ENCODE measurements around the gene STXBP1.

Gene STXBP1

DNA sequence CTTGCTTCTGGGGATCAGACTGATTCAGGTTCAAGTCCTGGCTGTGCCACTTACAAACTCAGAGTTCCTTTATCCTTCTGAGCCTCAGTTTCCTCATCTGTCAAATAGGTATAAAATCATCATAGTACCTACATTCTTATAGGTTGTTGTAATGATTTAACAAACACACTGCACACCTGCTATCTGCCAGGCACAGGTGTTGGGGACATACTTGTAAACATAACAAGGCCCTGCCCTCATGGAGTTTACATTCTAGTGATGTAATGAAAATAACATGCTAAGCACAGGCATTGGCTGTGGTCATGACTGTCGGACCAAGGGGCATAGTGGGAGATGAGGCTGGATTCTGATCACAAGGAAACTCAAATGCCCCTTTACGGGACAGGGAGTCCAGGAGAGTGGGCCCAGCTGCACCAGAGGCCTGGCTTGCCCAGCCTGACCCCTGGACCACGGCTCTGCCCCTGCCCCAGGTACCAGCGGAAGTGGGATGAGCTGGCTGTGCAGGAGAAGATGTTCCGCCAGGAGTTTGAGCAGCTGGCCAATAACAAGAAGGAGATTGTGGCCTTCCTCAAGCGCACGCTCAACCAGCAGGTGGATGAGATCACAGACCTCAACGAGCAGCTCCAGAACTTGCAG, 97.0 kb downstream of the STXBP1 start:
- H3K27me3 ChIP-seq (ENCODE audit: control insufficient read depth, insufficient read depth, low read length), result no peaks in the 10 kb centered on the region
- no peaks in the 10 kb centered on the region for H3K36me3 ChIP-seq (ENCODE audit: control insufficient read depth, insufficient read depth, low read length)
- no peak overlapping the region for H3K9ac ChIP-seq (ENCODE audit: low read length)
- no peak overlapping the region for H3K4me3 ChIP-seq (ENCODE audit: low read length)
- H3K9me3 ChIP-seq (ENCODE audit: control insufficient read depth, low read length), result no peaks in the 10 kb centered on the region
- H3K4me1 ChIP-seq (ENCODE audit: control insufficient read depth, insufficient read depth, low read length), result peaks cover 10% of the 10 kb centered on the region

DNA sequence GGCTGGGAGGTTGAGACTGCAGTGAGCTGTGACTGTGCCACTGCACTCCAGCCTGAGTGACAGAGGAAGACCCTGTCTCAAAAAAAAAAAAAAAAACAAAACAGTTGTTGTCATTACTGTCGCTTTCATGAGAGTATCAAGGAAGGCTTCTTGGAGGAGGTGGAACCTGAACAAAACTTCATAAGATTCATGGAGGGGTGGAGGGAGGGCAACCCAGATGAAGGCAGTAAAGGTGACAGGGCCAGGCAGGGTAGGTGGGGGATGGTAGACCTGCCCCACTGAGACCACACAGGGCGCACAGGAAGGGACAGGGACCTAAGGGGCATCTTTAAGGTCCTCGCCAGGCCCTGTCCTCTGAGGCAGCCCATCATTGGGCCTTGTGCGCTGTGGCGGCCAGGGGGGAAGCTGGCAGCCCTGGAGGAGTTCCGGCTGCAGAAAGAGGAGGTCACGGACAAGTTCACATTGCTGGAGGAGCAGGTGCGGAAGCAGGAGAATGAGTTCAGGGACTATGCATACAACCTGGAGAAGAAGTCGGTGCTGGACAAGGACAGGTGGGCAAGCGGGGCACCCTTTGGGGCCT, 98.2 kb downstream of the STXBP1 start:
- Histone ChIP-seq H3K9ac (ENCODE audit: low read length) (no peak overlapping the region), H3K4me1 (ENCODE audit: control insufficient read depth, insufficient read depth, low read length) (peaks cover 10% of the 10 kb centered on the region), H3K4me3 (ENCODE audit: low read length) (no peak overlapping the region), H3K27me3 (ENCODE audit: control insufficient read depth, insufficient read depth, low read length) (no peaks in the 10 kb centered on the region), H3K9me3 (ENCODE audit: control insufficient read depth, low read length) (no peaks in the 10 kb centered on the region), H3K36me3 (ENCODE audit: control insufficient read depth, insufficient read depth, low read length) (no peaks in the 10 kb centered on the region)

DNA sequence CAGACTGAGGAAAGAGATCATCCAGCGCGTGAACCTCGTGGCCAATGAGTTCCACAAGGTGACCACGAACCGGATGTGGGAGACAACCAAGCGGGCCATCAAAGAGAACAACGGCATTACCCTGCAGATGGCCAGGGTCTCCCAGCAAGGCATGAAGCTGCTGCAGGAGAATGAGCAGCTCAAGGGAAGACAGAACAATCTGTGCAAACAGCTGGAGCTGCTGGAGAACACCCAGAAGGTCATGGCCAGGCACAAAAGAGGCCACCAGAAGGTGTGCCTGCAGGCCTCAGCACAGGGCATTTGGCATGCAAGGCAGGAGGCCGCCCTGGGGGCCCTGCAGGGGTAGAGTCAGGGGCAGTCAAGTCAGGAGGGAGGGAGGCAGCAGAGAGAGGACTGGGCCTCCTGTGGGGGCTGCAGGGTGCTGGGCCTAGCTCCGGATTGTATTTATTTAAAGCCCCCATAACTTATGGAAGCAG, 99.2 kb downstream of the STXBP1 start:
- Histone ChIP-seq H3K4me1 (ENCODE audit: control insufficient read depth, insufficient read depth, low read length) (peaks cover 15% of the 10 kb centered on the region), H3K9ac (ENCODE audit: low read length) (no peak overlapping the region), H3K4me3 (ENCODE audit: low read length) (no peak overlapping the region), H3K36me3 (ENCODE audit: control insufficient read depth, insufficient read depth, low read length) (no peaks in the 10 kb centered on the region), H3K27me3 (ENCODE audit: control insufficient read depth, insufficient read depth, low read length) (no peaks in the 10 kb centered on the region), H3K9me3 (ENCODE audit: control insufficient read depth, low read length) (no peaks in the 10 kb centered on the region)

DNA sequence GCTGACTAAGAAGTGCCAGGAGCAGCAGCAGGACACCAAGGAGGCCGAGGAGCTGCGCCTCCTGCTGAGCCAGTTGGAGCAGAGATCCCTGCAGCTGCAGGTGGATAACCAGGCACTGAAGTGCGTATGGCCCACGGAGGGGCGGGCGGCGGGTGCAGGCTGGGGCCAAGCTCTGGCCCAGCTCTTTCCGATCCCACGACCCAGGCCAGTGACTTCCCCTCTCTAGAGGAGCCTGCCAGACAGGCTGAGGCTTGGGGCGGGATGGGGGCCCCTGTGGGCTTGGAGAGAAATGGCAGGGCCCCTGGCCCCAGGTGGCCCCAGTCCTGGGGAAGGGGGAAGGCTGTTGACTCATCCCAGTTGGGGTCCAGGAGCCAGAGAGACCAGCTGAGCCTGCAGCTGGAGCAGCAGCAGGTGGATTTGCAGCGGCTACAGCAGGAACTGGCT, 99.8 kb downstream of the STXBP1 start:
- no peaks in the 10 kb centered on the region for H3K36me3 ChIP-seq (ENCODE audit: control insufficient read depth, insufficient read depth, low read length)
- H3K4me3 ChIP-seq (ENCODE audit: low read length), result no peak overlapping the region
- no peaks in the 10 kb centered on the region for H3K27me3 ChIP-seq (ENCODE audit: control insufficient read depth, insufficient read depth, low read length)
- no peak overlapping the region for H3K9ac ChIP-seq (ENCODE audit: low read length)
- peaks cover 12% of the 10 kb centered on the region for H3K4me1 ChIP-seq (ENCODE audit: control insufficient read depth, insufficient read depth, low read length)
- H3K9me3 ChIP-seq (ENCODE audit: control insufficient read depth, low read length), result no peaks in the 10 kb centered on the region

DNA sequence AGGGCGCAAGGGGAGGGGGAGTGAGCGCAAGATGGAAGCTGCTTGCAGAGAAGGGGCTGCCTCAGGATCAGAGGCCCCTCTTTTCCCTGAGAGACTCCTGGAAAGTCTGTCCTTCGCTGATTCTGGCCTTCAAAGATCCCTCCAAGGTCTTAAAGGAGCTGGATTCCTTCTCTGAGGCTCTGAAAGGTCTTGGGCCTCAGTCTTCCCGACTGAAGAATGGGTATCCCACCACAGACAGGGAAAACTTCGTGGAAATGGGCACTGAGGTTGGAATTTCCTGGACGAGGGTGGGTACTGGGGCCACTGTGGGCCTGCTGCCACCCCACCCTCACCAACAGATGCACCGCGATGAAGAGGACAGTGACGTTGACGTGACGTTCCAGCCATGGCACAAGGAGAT, 100.3 kb downstream of the STXBP1 start:
- no peaks in the 10 kb centered on the region for H3K9me3 ChIP-seq (ENCODE audit: control insufficient read depth, low read length)

DNA sequence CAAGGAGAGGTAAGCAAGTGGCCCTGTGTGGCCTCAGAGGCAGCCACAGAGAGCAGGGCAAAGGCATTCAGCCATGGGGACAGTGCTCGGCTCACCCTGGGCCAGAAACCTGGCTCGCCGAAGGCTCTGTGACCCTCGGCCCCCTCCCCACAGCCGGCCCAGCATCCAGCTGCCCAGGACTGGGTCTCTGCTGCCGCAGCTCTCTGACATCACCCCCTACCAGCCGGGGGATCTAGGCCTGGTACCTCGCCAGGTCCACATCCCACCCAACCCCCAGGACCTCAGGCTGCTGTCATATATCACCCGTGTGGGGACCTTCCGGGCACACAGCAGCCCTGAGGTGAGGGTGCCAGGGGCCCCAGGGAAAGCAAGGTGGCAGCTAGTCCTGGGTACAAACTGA, 100.8 kb downstream of the STXBP1 start:
- no peaks in the 10 kb centered on the region for H3K27me3 ChIP-seq (ENCODE audit: control insufficient read depth, insufficient read depth, low read length)
- no peaks in the 10 kb centered on the region for H3K9me3 ChIP-seq (ENCODE audit: control insufficient read depth, low read length)
- H3K9ac ChIP-seq (ENCODE audit: low read length), result no peak overlapping the region
- H3K4me1 ChIP-seq (ENCODE audit: control insufficient read depth, insufficient read depth, low read length), result peaks cover 6% of the 10 kb centered on the region
- no peak overlapping the region for H3K4me3 ChIP-seq (ENCODE audit: low read length)
- H3K36me3 ChIP-seq (ENCODE audit: control insufficient read depth, insufficient read depth, low read length), result no peaks in the 10 kb centered on the region

More for the DNA sequence above, 100.3 kb downstream of the STXBP1 start:
- peaks cover 9% of the 10 kb centered on the region for H3K4me1 ChIP-seq (ENCODE audit: control insufficient read depth, insufficient read depth, low read length)
- H3K9ac ChIP-seq (ENCODE audit: low read length), result no peak overlapping the region
- no peaks in the 10 kb centered on the region for H3K36me3 ChIP-seq (ENCODE audit: control insufficient read depth, insufficient read depth, low read length)
- H3K4me3 ChIP-seq (ENCODE audit: low read length), result no peak overlapping the region
- H3K27me3 ChIP-seq (ENCODE audit: control insufficient read depth, insufficient read depth, low read length), result no peaks in the 10 kb centered on the region

DNA sequence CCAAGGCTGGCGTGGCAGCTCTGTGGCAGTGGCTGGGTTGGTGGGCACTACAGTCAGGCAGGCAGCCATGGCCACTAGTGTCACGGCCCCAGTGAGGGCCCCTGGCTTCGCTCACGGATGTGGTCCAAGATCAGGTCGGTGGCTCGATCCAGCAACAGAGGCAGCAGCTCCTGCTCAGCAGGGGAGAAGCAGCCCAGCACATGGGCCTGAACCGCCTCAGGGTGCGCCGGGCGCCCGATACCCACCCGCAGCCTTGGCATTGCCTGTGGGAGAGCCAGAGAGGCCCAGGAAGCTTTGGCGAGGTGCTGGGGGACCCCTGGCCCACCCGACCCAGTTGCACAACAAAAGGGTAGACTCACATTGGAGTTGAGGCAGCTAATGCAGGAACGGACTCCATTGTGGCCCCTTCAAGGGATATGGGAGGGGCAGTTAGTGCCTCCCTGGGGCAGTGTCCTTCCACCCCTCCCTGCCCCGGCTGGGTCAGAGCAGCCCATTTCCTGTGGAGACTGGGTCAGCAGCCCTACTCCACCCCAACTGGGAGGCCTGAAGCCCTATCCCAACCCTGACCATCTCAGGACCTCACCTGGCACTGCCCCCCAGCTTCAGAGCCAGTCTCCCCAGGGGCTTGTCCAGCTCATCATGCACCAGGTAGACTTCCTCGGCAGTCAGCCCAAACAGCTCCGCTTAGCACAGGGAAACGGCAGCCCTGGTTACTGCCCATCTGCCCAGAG, 102.1 kb downstream of the STXBP1 start:
- Histone ChIP-seq H3K27me3 (ENCODE audit: control insufficient read depth, insufficient read depth, low read length) (no peaks in the 10 kb centered on the region), H3K9me3 (ENCODE audit: control insufficient read depth, low read length) (no peaks in the 10 kb centered on the region), H3K4me3 (ENCODE audit: low read length) (no peak overlapping the region), H3K36me3 (ENCODE audit: control insufficient read depth, insufficient read depth, low read length) (no peaks in the 10 kb centered on the region), H3K4me1 (ENCODE audit: control insufficient read depth, insufficient read depth, low read length) (peaks cover 6% of the 10 kb centered on the region), H3K9ac (ENCODE audit: low read length) (no peak overlapping the region)

DNA sequence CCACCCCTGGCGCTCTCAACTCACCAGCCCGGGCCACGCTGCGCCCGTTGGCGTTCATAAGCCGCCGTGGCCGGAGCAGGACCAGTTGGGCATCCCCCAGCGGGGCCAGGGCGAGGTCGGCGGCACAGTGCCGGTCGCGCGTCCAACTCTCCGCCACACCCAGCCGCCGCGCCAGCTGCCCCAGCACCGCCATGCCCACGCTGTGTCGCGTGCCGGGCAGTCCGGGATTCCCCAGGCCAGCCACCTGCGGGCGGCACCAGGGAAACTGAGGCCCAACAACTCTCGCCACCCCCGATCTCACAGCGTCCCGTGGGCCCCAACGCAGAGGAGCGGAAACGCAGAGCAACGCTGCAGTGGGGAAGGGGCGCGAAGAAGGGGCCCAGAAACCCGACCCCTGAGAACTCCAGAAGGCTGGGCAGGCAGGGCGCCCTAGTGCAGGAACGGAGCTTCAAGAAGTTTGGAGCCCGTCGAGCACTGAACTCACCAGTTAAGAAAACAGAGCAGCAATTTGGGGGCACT, 102.9 kb downstream of the STXBP1 start:
- Histone ChIP-seq H3K4me3 (ENCODE audit: low read length) (peak overlapping the region; percentile 78), H3K4me1 (ENCODE audit: control insufficient read depth, insufficient read depth, low read length) (peaks cover 6% of the 10 kb centered on the region), H3K9me3 (ENCODE audit: control insufficient read depth, low read length) (no peaks in the 10 kb centered on the region), H3K27me3 (ENCODE audit: control insufficient read depth, insufficient read depth, low read length) (no peaks in the 10 kb centered on the region), H3K36me3 (ENCODE audit: control insufficient read depth, insufficient read depth, low read length) (no peaks in the 10 kb centered on the region), H3K9ac (ENCODE audit: low read length) (peak overlapping the region; percentile 74)

DNA sequence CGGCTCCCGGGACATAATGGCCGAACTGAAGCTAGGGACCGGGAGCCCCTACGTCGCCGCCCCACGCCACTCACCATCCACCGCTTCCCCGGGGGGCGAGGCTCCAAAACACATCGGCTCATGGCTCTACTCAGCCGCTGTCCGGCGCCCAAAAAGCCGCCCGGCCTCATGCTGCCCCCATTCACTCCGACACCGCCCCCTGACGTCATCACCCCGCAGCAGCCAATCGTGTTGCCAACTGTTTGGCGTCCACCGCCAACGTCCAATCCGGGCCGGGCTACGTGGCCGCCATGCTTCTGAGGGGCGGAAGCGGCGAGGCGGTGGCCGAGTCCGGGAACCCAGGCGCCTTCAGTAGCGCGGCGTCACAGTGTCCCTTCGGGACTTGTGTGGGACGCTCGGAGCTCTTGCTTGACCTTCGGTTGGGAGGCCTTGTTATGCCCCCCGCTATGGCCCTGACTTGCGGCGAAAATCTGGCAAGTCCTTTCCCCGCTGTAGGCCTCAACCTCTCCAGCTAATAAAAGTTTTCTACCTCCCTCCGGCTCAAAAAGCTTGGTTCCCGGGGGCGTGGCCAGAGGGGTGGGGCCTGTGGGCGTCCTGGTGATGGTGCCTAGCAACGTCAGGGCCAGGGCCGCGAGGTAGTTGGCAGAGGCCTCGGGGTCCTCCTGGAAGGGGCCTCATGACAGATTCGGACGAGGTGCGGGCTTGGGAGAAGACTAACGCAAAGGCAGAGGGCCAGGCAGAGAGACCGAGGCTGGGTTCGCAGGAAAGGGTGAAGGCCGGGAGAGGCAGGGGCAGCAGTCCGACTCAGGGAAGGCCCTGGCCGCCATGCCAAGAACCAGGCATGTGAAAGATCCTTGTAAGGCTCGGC, 103.6 kb downstream of the STXBP1 start, which contains the start of the genes PTRH1 and TTC16:
Gene PTRH1, minus strand, starts transcription at position 194 of the 868 bp plus-strand sequence. Its CDS starts 24 bp downstream, at position 170.
Gene TTC16, plus strand, starts transcription at position 610 of the 868 bp plus-strand sequence. Its CDS starts 67 bp downstream, at position 677.
- Histone ChIP-seq H3K9ac (ENCODE audit: low read length) (peak within 1 kb of the TSS; percentile 74), H3K27me3 (ENCODE audit: control insufficient read depth, insufficient read depth, low read length) (no peaks in the 10 kb centered on the region), H3K4me3 (ENCODE audit: low read length) (peak within 1 kb of the TSS; percentile 78), H3K36me3 (ENCODE audit: control insufficient read depth, insufficient read depth, low read length) (no peaks in the 10 kb centered on the region), H3K9me3 (ENCODE audit: control insufficient read depth, low read length) (no peaks in the 10 kb centered on the region), H3K4me1 (ENCODE audit: control insufficient read depth, insufficient read depth, low read length) (peaks cover 6% of the 10 kb centered on the region)

DNA sequence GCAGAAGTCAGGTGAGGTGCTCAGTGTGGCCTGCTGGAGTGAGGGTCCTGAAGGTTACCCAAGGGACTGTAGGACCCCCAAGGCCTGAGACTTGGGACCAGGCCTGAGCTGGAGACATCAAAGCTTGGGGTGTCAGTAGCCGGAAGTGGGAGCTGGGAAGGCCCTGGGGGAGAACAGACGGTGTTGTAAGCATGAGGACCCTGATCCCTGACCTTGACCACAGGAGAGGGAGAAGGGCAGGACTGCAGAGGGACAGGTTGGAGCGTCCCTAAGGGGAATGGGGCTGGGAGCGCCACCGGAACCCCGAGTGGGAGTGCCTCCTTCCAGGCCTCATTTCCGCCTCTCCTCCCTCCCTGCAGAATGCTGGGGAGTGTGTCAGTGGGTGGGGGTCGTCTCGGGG, 104.3 kb downstream of the STXBP1 start:
- Histone ChIP-seq H3K27me3 (ENCODE audit: control insufficient read depth, insufficient read depth, low read length) (no peaks in the 10 kb centered on the region), H3K9me3 (ENCODE audit: control insufficient read depth, low read length) (no peaks in the 10 kb centered on the region), H3K9ac (ENCODE audit: low read length) (no peak overlapping the region), H3K4me3 (ENCODE audit: low read length) (peak overlapping the region; percentile 78), H3K36me3 (ENCODE audit: control insufficient read depth, insufficient read depth, low read length) (no peaks in the 10 kb centered on the region), H3K4me1 (ENCODE audit: control insufficient read depth, insufficient read depth, low read length) (peaks cover 6% of the 10 kb centered on the region)

DNA sequence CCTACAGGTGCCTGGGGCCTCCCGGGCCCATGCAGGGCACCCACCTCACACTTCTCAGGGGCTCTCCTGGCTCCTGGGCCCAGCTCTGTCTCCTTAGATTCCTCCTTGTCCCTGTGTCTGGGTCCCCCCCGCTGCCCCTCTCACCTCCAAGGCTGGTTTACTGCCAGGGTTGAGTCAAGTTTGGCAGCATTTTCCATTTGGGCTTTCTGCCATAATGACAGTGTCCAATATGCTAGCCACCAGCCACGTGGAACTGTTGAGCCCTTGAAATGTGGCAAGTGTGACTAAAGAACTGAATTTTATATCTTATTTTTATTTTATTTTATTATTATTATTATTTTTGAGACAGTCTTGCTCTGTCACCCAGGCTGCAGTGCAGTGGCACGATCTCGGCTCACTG, 105.7 kb downstream of the STXBP1 start:
- Histone ChIP-seq H3K9ac (ENCODE audit: low read length) (no peak overlapping the region), H3K4me1 (ENCODE audit: control insufficient read depth, insufficient read depth, low read length) (peaks cover 10% of the 10 kb centered on the region), H3K27me3 (ENCODE audit: control insufficient read depth, insufficient read depth, low read length) (no peaks in the 10 kb centered on the region), H3K4me3 (ENCODE audit: low read length) (no peak overlapping the region), H3K9me3 (ENCODE audit: control insufficient read depth, low read length) (no peaks in the 10 kb centered on the region), H3K36me3 (ENCODE audit: control insufficient read depth, insufficient read depth, low read length) (no peaks in the 10 kb centered on the region)

All from mucosa of stomach (tissue), 1 donor.